ENCODE data around the gene DCST1. TPM values are rescaled to one million over a fixed set of nuclear protein-coding genes. Genes with fewer than 3 reads are reported as not detected.

The DCST1 gene
- total and polyA plus RNA-seq, 9 donors = 0.10 to 0.30 (median 0.16) TPM; not detected in 1

DNA sequence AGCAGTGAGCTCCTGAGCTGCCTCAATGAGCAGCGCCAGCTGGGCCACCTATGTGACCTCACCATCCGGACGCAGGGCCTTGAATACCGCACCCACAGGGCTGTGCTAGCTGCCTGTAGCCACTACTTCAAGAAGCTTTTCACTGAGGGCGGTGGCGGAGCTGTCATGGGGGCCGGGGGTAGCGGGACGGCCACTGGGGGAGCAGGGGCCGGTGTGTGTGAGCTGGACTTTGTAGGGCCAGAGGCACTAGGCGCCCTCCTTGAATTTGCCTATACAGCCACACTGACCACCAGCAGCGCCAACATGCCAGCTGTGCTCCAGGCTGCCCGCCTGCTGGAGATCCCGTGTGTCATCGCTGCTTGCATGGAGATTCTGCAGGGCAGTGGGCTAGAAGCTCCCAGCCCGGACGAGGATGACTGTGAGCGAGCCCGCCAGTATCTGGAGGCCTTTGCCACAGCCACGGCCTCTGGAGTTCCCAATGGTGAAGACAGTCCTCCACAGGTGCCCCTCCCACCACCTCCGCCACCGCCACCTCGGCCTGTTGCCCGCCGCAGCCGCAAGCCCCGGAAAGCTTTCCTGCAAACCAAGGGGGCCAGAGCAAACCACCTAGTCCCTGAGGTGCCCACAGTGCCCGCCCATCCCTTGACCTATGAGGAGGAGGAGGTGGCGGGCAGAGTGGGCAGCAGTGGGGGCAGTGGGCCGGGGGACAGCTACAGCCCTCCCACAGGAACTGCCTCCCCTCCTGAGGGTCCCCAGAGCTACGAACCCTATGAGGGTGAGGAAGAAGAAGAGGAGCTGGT, 18.7 kb upstream of the DCST1 start:
- Histone ChIP-seq H3K4me1 (ENCODE audit: control insufficient read depth, insufficient read depth, low read length) (peaks cover 30% of the 10 kb centered on the region), H3K27ac (ENCODE audit: low read length) (no peak overlapping the region), H3K4me3 (ENCODE audit: low read length) (no peak overlapping the region), H3K27me3 (ENCODE audit: control insufficient read depth, insufficient read depth, low read length) (no peaks in the 10 kb centered on the region), H3K36me3 (ENCODE audit: control insufficient read depth, insufficient read depth, low read length) (peaks cover 8% of the 10 kb centered on the region), H3K9me3 (replicated peaks; ENCODE audit: control insufficient read depth, low read depth, low read length) (no peaks in the 10 kb centered on the region)
- WGBS (ENCODE audit: insufficient coverage) = 83% methylated on average over 21 of the region's 31 CpGs
- DNase-seq = no peak

DNA sequence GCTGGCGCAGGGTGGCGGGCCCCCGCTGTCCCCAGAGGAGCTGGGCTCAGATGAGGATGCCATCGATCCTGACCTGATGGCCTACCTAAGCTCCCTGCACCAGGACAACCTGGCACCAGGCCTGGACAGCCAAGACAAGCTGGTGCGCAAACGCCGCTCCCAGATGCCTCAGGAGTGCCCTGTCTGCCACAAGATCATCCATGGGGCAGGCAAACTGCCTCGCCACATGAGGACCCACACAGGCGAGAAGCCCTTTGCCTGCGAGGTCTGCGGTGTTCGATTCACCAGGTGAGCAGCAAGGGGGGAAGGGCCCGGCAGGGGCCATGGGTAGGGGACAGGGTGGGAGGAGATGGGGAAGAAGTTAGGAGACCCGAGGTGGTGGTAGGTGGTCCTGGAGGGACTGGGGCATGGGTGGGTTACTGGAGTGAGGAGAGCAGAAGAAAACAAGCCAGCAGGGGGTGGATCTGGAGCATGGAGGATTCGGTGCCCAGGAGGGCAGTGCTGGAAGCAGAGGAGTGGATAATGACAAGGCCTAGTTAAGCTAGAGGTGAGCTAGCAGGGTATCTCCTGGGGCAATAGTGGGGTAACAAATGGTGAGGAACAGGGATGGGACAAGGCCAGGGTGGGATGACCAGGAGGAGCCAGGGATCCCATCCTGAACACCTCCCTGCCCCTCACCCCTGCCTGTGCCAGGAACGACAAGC, 17.9 kb upstream of the DCST1 start:
- Histone ChIP-seq H3K4me1 (ENCODE audit: control insufficient read depth, insufficient read depth, low read length) (peaks cover 26% of the 10 kb centered on the region), H3K27me3 (ENCODE audit: control insufficient read depth, insufficient read depth, low read length) (no peaks in the 10 kb centered on the region), H3K27ac (ENCODE audit: low read length) (no peak overlapping the region), H3K9me3 (replicated peaks; ENCODE audit: control insufficient read depth, low read depth, low read length) (no peaks in the 10 kb centered on the region), H3K36me3 (ENCODE audit: control insufficient read depth, insufficient read depth, low read length) (peaks cover 8% of the 10 kb centered on the region), H3K4me3 (ENCODE audit: low read length) (no peak overlapping the region)
- WGBS (ENCODE audit: insufficient coverage) = 89% methylated on average over 12 of the region's 16 CpGs
- DNase-seq = no peak

GRCh38 chr1:155016231-155016831, 17.3 kb upstream of the DCST1 start:
- H3K27me3 ChIP-seq (ENCODE audit: control insufficient read depth, insufficient read depth, low read length) = no peaks in the 10 kb centered on the region
- DNase-seq = no peak
- no peak overlapping the region for H3K27ac ChIP-seq (ENCODE audit: low read length)
- no peak overlapping the region for H3K4me3 ChIP-seq (ENCODE audit: low read length)
- 85% methylated on average over 21 of the region's 26 CpGs for WGBS (ENCODE audit: insufficient coverage)
- peaks cover 8% of the 10 kb centered on the region for H3K36me3 ChIP-seq (ENCODE audit: control insufficient read depth, insufficient read depth, low read length)
- H3K9me3 ChIP-seq (replicated peaks; ENCODE audit: control insufficient read depth, low read depth, low read length) = no peaks in the 10 kb centered on the region
- peaks cover 20% of the 10 kb centered on the region for H3K4me1 ChIP-seq (ENCODE audit: control insufficient read depth, insufficient read depth, low read length)

DNA sequence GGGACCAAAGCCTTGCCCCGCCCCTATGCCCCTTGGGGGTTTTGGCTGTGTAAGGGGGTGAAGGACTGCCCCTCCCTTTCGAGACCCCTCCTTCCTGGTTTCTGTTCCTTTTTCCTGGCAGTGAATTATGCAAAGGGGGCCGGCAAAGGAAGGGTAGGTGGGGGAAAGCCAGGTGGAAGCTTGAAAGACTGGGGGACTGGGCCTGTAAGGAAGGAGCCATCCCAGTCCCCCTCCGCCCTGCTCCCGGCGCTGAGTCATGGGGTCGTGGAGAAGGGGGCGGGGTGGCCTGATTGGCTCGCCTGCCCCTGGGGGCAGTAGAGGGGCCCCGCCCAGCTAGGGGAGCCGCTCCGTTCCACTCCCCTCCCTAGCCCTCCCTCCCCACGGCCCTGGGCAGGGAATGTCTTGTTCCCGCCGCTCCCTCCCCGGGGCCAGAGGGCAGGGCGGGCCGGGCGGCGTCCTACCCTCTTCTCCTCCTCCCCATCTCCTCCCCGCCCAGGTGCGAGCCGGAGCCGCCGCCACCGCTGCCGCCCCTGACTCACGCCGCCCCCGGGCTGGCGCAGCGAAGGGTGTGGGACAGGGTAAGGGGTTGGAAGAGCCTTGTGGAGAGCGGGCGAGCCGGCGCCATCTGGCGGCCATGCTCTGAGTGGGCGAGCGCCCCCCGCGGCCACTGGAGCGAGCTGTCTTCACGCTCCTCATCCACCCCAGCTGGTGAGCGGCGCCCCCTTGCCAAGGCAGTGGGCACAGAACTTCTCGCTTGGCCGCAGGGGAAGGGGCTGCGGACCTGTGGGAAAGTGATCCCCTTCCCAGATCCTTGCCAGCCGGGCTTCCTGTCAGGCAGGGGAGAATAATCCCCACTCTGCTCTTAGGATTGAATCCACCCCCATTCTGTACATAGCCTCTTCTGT, 16.3 kb upstream of the DCST1 start:
- Histone ChIP-seq H3K27me3 (ENCODE audit: control insufficient read depth, insufficient read depth, low read length) (no peaks in the 10 kb centered on the region), H3K4me1 (ENCODE audit: control insufficient read depth, insufficient read depth, low read length) (peaks cover 16% of the 10 kb centered on the region), H3K9me3 (replicated peaks; ENCODE audit: control insufficient read depth, low read depth, low read length) (no peaks in the 10 kb centered on the region), H3K27ac (ENCODE audit: low read length) (peak overlapping the region; percentile 74), H3K36me3 (ENCODE audit: control insufficient read depth, insufficient read depth, low read length) (peaks cover 8% of the 10 kb centered on the region), H3K4me3 (ENCODE audit: low read length) (peak overlapping the region; percentile 47)
- WGBS (ENCODE audit: insufficient coverage) = 3% methylated on average over 11 of the region's 49 CpGs
- DNase-seq = peak; percentile 94

DNA sequence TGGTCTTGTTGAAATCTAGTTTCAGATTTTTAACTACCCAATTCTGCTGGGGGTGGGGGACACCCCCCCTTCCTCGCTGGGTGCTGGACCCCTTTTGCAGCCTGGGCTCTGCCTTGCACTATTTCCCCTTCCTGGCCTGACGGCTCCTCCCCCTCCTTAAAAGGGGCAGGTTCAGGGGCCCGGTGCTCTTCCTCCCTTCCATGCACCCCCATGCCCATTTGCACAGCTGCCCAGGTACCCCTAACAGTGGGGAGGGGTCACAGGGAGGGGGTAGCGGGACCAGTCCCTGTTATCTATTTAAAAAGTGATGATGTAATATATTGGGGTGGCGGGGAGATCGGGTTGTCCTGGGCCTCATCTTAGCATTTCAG, 15.7 kb upstream of the DCST1 start:
- Histone ChIP-seq H3K9me3 (replicated peaks; ENCODE audit: control insufficient read depth, low read depth, low read length) (no peaks in the 10 kb centered on the region), H3K4me1 (ENCODE audit: control insufficient read depth, insufficient read depth, low read length) (peaks cover 15% of the 10 kb centered on the region), H3K27me3 (ENCODE audit: control insufficient read depth, insufficient read depth, low read length) (no peaks in the 10 kb centered on the region), H3K4me3 (ENCODE audit: low read length) (peak overlapping the region; percentile 47), H3K27ac (ENCODE audit: low read length) (no peak overlapping the region), H3K36me3 (ENCODE audit: control insufficient read depth, insufficient read depth, low read length) (peaks cover 8% of the 10 kb centered on the region)
- no peak for DNase-seq
- WGBS (ENCODE audit: insufficient coverage) = no CpG with 5 or more reads among the region's 6 CpGs

GRCh38 chr1:155018617-155019348, 14.8 kb upstream of the DCST1 start:
- H3K27me3 ChIP-seq (ENCODE audit: control insufficient read depth, insufficient read depth, low read length) = no peaks in the 10 kb centered on the region
- H3K4me1 ChIP-seq (ENCODE audit: control insufficient read depth, insufficient read depth, low read length) = peaks cover 11% of the 10 kb centered on the region
- DNase-seq = no peak
- H3K9me3 ChIP-seq (replicated peaks; ENCODE audit: control insufficient read depth, low read depth, low read length) = no peaks in the 10 kb centered on the region
- peaks cover 8% of the 10 kb centered on the region for H3K36me3 ChIP-seq (ENCODE audit: control insufficient read depth, insufficient read depth, low read length)
- no peak overlapping the region for H3K27ac ChIP-seq (ENCODE audit: low read length)
- WGBS (ENCODE audit: insufficient coverage) = 47% methylated on average over 3 of the region's 8 CpGs
- no peak overlapping the region for H3K4me3 ChIP-seq (ENCODE audit: low read length)

DNA sequence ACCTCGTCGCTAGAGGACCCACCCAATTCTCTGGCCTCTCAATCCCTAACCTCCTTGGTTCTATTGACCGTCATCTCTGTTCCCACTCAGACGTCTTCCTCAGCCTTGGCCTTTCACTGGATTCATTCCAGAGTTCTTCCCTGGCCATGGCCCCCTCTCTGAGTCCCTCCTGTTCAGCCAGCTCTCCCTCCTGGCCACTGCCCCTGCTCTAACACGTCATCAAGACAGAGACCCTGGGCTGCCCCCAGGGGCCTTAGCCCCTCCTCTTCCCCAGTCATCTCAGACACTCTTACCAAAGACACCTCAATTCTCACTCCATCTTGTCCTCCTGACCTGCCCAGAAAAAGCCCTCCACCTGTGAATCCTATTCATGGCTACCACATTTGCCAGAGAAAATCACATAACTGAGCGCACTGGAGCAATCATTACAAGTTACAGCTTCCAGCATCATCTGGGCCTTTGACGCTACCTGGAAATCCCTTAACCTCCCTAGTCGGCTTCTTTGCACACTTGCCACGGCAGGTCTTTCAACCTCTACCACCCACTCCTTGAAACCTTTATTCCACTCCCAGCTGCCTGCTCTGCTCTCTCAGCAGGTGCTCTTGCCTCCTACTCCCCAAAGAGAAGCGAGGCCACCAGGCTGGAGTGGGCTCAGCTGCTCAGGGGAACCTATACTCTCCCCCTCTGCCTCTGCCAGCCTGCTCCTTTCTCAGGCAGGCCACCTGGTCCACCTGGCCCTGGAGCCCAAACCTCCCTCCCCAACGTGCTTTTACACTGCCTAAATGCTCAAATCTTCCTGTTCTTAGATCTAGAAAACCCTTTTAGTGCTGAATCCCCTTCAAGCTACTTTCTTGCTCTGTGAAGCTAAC, 14.0 kb upstream of the DCST1 start:
- H3K27me3 ChIP-seq (ENCODE audit: control insufficient read depth, insufficient read depth, low read length) = no peaks in the 10 kb centered on the region
- H3K36me3 ChIP-seq (ENCODE audit: control insufficient read depth, insufficient read depth, low read length) = peaks cover 4% of the 10 kb centered on the region
- no peaks in the 10 kb centered on the region for H3K9me3 ChIP-seq (replicated peaks; ENCODE audit: control insufficient read depth, low read depth, low read length)
- no peak for DNase-seq
- no peak overlapping the region for H3K27ac ChIP-seq (ENCODE audit: low read length)
- H3K4me1 ChIP-seq (ENCODE audit: control insufficient read depth, insufficient read depth, low read length) = peaks cover 11% of the 10 kb centered on the region
- no peak overlapping the region for H3K4me3 ChIP-seq (ENCODE audit: low read length)
- 57% methylated on average over 11 of the region's 11 CpGs for WGBS (ENCODE audit: insufficient coverage)

- Histone ChIP-seq H3K9me3 (replicated peaks; ENCODE audit: control insufficient read depth, low read depth, low read length) (no peaks in the 10 kb centered on the region), H3K27me3 (ENCODE audit: control insufficient read depth, insufficient read depth, low read length) (no peaks in the 10 kb centered on the region), H3K36me3 (ENCODE audit: control insufficient read depth, insufficient read depth, low read length) (no peaks in the 10 kb centered on the region), H3K27ac (ENCODE audit: low read length) (no peak overlapping the region), H3K4me3 (ENCODE audit: low read length) (no peak overlapping the region), H3K4me1 (ENCODE audit: control insufficient read depth, insufficient read depth, low read length) (peaks cover 5% of the 10 kb centered on the region)
- 81% methylated on average over 5 of the region's 8 CpGs for WGBS (ENCODE audit: insufficient coverage)
- no peak for DNase-seq
Observed at GRCh38 chr1:155022136-155022926, 11.3 kb upstream of the DCST1 start.

All from muscle of leg (tissue), 11 donors.